CD4-positive, alpha-beta T cell treated with Interleukin-4 for 4 hours (primary cell): ENCODE data around the gene SPCS2.
"Not testable (repeated sequence)": the region's sequence is repeated elsewhere in the genome, so short reads cannot be mapped to it uniquely, and the experiment has no call there.

Experiments
- DNase-seq: peaks from one replicate; pipeline ENCODE4 v3.0.0-alpha.2; 2020

SPCS2 gene

DNA sequence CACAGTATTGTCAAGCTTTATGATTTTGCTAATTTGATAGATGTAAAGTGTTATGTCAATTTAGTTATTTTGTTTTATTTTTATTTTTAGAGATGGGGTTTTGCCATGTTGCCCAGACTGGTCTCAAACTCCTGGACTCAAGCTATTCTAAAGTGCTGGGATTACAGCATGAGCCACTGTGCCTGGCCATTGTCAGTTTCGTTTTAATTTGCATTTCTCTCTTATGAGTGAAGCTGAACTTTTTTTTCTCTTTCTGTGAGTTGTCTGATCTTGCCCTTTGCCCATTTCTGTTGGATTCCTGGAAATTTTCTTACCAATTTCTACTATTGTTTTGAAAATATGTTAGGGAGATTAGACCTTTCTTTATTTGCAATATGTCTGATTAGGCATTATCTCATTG lies 55.1 kb downstream of the SPCS2 start:
- no peak for DNase-seq

DNA sequence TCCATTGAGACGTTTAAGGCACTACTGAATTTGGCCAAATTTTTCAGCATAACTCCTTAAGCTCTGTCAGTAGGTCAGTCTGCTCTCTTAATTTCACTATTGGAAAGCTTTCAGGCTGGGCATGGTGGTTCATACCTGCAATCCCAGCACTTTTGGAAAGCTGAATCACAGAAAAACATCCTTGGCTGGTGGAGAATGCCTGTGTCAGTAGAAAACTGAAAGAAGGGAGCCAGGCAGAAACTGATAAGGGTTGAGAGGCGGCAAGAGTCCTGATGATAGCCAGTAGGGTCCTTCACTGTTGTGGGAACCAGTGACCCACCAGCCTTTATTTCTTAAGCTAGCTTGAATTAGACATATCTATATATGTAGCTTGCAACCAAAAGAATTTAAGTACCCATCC lies 62.3 kb downstream of the SPCS2 start:
- DNase-seq = no peak

DNA sequence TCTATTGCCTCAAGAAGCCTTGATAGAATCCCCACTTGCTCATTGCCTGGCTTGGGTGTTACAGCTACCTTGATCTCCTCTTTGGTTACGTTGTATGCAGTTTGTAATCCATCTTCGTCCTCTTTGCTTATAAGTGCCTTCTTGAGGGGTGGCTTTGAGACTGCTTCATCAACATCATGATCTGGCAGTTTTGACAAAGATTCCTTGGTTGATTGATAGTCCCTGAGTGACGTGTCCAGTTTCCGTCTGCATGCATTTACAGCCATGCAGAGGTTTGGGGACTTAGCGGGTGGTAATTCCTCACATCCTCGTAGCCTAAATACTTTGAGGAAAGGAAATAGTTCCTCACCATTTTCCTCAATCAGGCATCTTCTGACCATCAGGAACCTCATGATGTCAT lies 62.8 kb downstream of the SPCS2 start:
- no peak for DNase-seq

DNA sequence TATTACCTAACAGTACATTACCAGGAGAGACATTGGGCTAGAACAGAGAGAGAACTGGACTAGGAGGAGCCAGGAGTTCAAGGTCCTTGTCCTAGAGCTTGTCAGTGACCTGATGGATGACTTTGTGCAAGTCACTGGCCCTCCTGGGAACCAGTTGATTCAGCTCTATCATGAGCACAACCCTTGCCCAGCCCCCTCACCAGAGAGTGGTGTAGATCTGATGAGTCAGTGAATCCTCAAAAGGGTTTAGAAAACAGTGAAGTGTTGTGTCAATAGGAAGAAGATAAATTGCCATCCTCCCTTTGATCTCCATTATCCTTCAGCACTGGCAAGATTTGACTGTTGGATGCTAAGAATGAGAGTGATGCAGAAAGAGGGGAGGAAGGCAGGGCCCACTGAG lies 64.0 kb downstream of the SPCS2 start:
- DNase-seq = no peak

DNA sequence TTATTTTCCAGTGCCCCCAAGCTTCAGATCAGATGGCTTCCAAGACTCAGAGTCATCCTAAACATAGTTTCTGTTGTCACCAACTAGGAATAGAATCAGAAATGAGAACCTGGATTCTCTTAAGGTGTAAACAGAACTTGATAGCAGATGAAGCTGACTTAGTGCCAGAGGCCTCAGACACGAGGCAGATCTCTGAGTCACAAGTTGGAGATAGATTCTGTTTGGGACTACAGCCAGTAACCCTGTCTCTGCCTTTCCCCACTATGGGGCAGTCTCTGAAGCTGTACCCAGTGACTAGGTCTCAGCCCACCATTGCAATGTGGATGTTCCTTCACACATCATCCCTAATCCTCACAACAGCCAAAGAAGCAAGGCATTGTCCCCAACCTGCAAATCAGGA lies 65.1 kb downstream of the SPCS2 start:
- no peak for DNase-seq

DNA sequence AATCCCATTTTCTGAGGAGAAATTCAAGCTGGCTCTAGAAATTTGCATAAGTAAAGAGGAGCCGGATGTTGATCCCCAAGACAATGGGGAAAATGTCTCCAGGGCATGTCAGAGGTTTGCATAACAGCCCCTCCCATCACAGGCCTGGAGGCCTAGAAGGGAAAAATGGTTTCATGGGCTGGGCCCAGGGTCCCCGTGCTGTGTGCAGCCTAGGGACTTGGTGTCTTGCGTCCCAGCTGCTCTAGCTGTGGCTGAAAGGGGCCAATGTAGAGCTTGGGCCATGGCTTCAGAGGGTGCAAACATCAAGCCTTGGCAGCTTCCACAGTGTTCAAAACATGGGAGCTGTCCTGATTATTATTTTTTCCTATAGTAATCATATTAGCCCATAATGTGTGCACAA lies 70.1 kb downstream of the SPCS2 start:
- not testable (repeated sequence) for DNase-seq

DNA sequence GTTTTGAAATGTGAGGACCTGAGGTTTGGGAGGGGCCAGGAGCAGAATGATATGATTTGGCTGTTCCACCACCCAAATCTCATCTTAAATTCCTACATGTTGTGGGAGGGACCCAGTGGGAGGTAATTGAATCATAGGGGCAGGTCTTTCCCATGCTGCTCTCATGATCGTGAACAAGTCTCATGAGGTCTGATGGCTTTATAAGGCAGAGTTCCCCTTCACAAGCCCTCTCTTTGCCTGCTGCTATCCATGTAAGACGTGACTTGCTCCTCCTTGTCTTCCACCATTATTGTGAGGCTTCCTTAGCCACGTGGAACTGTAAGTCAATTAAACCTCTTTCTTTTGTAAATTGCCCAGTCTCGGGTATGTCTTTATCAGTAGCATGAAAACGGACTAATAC lies 71.3 kb downstream of the SPCS2 start:
- DNase-seq = not testable (repeated sequence)

DNA sequence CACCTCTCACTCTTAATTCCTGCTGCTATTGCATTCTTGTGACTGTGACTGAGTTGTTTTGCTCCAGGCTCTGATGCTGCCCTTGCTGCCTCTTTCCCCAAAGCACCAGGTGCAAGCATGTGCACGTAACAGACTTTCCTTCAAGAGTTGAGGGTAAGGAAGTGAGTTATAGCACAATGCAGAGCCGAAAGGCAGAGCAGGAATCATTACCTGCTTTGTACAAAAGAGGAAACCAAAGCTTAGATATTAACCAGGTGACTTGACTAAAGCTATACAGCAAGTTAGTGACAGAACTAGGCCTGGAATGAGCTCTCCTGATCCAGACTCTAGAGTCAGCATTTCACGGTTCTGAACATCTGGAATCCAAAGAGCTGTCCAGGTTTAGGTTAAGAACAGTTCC lies 73.2 kb downstream of the SPCS2 start:
- no peak for DNase-seq

DNA sequence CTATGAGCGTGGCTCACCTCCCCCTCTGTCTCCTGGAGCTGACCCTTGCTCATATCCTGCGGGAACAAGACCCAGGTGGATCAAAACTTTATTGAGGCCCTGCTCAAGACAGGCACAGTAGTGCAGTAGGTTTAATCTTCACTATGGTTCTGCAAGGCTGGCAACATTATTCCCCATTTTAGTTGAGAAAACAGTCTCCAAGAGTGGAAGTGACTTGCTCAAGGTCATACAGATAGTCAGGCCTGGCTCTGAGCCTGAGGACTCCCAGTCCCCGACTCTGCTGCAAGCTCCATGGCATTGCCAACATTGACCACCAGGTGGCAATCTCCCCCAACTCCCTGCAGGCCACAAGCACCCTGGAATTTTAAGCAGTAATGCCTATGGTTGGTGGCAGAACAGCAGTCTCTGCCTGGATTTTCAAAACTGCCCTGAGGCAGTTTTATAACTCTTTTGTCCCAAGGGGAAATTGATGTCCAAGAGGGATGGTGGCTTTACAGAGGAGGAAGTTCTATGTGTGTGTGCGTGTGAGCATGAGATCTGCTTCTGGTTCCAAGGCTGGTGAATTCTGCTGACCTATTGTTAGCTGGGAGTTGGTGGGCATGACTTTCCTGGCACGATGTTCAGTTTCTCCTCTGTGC lies 73.8 kb downstream of the SPCS2 start:
- peak; percentile 65 for DNase-seq

DNA sequence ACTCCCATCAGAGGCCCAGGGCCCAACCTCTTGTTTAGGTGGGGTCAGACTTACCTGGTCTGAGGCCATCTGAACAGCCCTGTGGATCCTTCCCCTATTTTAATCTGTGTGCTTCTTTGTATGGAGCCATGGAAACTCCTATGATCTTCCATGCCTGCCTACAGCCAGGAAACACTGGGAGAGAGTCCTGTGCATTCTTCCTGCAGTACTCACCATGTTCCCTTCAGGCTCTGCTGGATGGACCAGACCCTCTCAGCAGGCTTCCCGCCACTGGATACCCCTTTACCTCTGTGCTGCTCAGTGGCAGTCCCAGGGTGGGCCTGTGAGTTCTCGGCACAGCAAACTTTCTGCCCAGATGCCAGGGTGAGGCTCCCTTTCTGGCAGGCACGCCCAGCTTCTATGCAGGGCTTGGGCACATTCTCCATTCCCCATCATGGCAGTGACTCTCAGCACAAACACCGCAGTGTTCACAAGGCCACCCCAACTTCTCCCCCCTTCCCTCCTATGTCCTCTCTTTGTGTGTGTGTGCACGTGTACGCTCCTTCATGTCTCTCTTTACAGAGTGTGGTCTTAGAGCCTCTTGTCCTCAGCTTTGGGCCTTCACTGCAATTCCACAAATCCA lies 74.5 kb downstream of the SPCS2 start:
- DNase-seq = no peak

DNA sequence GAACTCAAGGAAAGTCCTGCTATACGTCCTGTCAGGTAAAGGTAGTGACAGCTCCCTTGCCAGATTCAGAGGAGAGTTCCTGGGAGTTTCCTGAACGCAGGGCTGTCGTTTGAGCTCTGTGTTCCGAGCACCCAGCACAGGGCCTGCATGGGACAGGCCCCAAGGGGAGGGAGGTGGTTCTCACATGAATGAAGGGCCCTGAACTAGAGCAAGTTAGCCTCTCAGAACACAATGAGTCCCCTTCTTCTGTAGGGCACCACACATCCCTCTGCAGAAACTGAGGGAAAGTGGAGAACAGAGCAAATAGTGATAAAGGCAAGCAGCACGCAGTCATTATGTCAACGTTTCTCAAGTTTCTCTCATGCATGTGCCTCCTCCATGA lies 75.0 kb downstream of the SPCS2 start:
- no peak for DNase-seq

DNA sequence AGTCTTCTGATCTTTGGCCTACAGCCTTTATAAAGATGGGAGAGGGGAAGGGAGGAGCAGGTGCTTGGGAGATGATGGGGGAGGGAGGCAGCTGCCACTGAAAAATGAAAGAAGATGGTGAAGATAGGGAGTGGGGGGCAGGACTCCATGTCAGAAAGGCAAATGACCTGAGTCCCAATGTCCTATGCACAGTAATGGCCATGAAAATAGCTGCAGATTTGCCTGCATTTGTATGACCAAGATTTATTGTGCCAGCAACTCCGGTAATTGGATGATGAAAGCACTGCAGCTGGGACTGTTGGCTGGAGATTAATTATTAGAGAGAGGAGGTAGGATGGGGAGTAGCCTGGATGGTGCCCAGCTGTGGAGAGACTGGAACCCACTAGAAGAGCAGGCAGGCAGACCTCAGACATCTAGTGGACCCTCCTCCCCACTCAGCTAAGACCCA lies 75.7 kb downstream of the SPCS2 start:
- DNase-seq = no peak

DNA sequence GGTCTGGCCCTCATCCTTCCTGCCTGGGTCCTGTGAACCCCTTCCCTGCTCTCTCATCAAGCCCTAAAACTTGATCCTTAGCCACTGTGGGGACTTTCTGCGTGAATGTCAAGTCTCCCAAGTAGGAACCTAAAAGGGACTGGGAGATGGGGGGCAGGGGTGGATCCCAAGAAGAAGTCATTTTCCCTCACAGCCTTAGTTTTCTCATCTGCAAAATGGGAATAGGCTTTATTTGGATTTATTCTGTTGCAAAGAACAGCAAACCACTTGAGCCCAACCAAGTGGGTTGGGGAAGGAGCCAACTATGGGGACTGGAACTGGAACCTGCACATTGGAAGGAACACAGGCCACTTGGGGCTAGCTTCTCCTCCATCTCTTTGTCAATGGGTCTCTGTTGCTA lies 76.5 kb downstream of the SPCS2 start:
- no peak for DNase-seq

DNA sequence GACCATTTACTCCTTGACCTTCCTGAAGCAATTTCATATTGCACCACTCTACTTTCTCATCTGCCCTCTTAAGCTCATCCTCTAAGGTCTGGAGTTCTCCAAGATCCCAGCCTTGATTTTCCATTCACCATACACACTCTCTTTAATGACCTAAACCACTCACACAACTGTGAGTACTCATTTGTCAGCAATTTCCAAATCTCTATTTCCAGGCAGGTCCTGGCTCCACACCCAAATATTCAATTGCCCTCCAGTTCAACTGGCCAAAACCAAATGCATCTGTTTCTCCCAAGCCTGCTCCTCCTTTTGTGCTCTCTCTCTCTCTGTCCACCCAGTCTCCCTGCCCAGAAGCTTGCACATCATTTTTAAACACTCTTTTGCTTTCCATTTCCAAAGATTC lies 79.3 kb downstream of the SPCS2 start:
- no peak for DNase-seq
